Activated naive CD4-positive, alpha-beta T cell treated with anti-CD3 and anti-CD28 coated beads for 36 hours (primary cell): ENCODE measurements around the gene KLF8. TPM values are rescaled to one million over a fixed set of nuclear protein-coding genes. Genes with fewer than 3 reads are reported as not detected.

ENCODE experiments used
- CTCF ChIA-PET: fragments of 350-600 bp; sonication (Branson Sonifier 250); formaldehyde crosslinking; loops from one replicate; lab custom pipeline; 2021; ENCODE audit warnings: antibody characterized with exemption; lab: Charles Lee
- DNase-seq: peaks from one replicate; pipeline ENCODE4 v3.0.0-alpha.2; 2020
- H3K27ac Mint-ChIP-seq: one replicate; pipeline ENCODE4 v1.8.0; 2021; ENCODE audit warnings: mild to moderate bottlenecking, mixed read lengths
- H3K27me3 Mint-ChIP-seq: one replicate; pipeline ENCODE4 v1.8.0; 2021; ENCODE audit warnings: low read depth, mixed read lengths
- H3K36me3 Mint-ChIP-seq: one replicate; pipeline ENCODE4 v1.8.0; 2021; ENCODE audit warnings: low read depth, mixed read lengths
- H3K4me1 Mint-ChIP-seq: one replicate; pipeline ENCODE4 v1.8.0; 2021; ENCODE audit warnings: low read depth, mixed read lengths
- H3K4me3 Mint-ChIP-seq: one replicate; pipeline ENCODE4 v1.8.0; 2021; ENCODE audit warnings: mild to moderate bottlenecking, moderate library complexity, mixed read lengths
- H3K9me3 Mint-ChIP-seq: one replicate; pipeline ENCODE4 v1.8.0; 2021; ENCODE audit warnings: mixed read lengths
- intact Hi-C: fragments of 100-400 bp; cut with micrococcal nuclease; formaldehyde crosslinking; loops from one replicate; pipeline ENCODE4 v1.15.1; 2023
- total RNA-seq, 2 experiments: library from RNA; stranded (reverse); gene quantifications; one replicate each; pipeline ENCODE4 v1.2.3, GENCODE V29; 2021

The KLF8 gene
- total RNA-seq, 2 experiments from 2014 or later: 1.0 to 1.3 TPM

DNA sequence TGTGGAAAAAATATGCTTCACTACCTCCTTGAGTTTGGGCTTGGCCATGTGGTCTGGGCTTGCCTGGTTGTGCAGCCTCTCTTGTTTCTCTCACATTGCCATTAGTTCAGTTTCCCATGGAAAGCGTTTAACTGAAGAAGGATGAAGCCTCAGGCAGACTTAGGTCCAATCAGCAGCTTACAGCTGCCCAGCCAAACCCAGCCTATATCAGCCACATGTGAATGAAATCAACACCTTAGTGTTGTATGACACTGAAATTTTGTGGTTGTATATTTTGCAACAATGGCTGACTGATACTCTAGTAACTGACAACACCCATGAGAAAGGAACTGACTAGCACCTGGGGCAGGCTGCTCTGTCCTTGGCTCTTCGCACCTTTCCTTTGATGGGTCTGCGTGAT lies 81.2 kb downstream of the KLF8 start:
- H3K27ac Mint-ChIP-seq: no peak overlapping the region
- no peak overlapping the region for H3K4me3 Mint-ChIP-seq
- peaks cover 4% of the 10 kb centered on the region for H3K9me3 Mint-ChIP-seq
- intact Hi-C loops: no loop called here
- CTCF ChIA-PET: no interaction called here
- DNase-seq: no peak
- H3K36me3 Mint-ChIP-seq: no peaks in the 10 kb centered on the region
- peaks cover 7% of the 10 kb centered on the region for H3K4me1 Mint-ChIP-seq
- H3K27me3 Mint-ChIP-seq: no peaks in the 10 kb centered on the region

GRCh38 chrX:56314334-56314733 lies 82.2 kb downstream of the KLF8 start:
- Mint-ChIP-seq H3K27me3 (no peaks in the 10 kb centered on the region), H3K9me3 (no peaks in the 10 kb centered on the region), H3K36me3 (no peaks in the 10 kb centered on the region), H3K4me3 (peak overlapping the region; percentile 15), H3K27ac (no peak overlapping the region), H3K4me1 (peaks cover 7% of the 10 kb centered on the region)
- peak; percentile 58 for DNase-seq
- CTCF ChIA-PET: interaction anchor here (0.7 kb wide), 1 partner anchor 177 kb away, joined by 3 read pairs; no protein-coding TSS in a partner anchor
- intact Hi-C loops: no loop called here

- no peak for DNase-seq
- no peak overlapping the region for H3K27ac Mint-ChIP-seq
- intact Hi-C loops: no loop called here
- CTCF ChIA-PET: no interaction called here
- H3K4me3 Mint-ChIP-seq: no peak overlapping the region
- H3K4me1 Mint-ChIP-seq: peaks cover 7% of the 10 kb centered on the region
- H3K36me3 Mint-ChIP-seq: no peaks in the 10 kb centered on the region
- H3K9me3 Mint-ChIP-seq: peaks cover 2% of the 10 kb centered on the region
- H3K27me3 Mint-ChIP-seq: no peaks in the 10 kb centered on the region
Observed at GRCh38 chrX:56318076-56318475, 85.9 kb downstream of the KLF8 start.

- Mint-ChIP-seq H3K4me1 (peaks cover 2% of the 10 kb centered on the region), H3K9me3 (peaks cover 2% of the 10 kb centered on the region)
- intact Hi-C loops: no loop called here
Observed at GRCh38 chrX:56319165-56319564, 87.0 kb downstream of the KLF8 start.

More at GRCh38 chrX:56319165-56319564, 87.0 kb downstream of the KLF8 start:
- CTCF ChIA-PET: no interaction called here
- Mint-ChIP-seq H3K36me3 (no peaks in the 10 kb centered on the region), H3K4me3 (no peak overlapping the region), H3K27ac (no peak overlapping the region), H3K27me3 (no peaks in the 10 kb centered on the region)
- no peak for DNase-seq
